Measurements from ENCODE around the gene SMG7. TPM values are rescaled to one million over a fixed set of nuclear protein-coding genes. Genes with fewer than 3 reads are reported as not detected.

SMG7 gene
- polyA plus RNA-seq, 4 donors = 18.4 to 49.3 (median 22.3) TPM

GRCh38 chr1:183490932-183491331 lies 18.6 kb downstream of the SMG7 start:
- H3K27me3 ChIP-seq (ENCODE audit: control insufficient read depth in 3 of 3, insufficient read depth in 3 of 3, low read length in 3 of 3) = no peaks in the 10 kb centered on the region
- H3K9me3 ChIP-seq (ENCODE audit: control insufficient read depth in 2 of 2, insufficient read depth in 1 of 2, low read depth in 1 of 2, low read length in 1 of 2) = no peaks in the 10 kb centered on the region
- WGBS, 3 donors = 90 to 97% (median 91%) methylated on average over 5 of the region's 5 CpGs
- no peak overlapping the region for H3K4me3 ChIP-seq (ENCODE audit: low read depth in 1 of 3, low read length in 3 of 3)
- H3K27ac ChIP-seq (ENCODE audit: low read depth in 1 of 3, low read length in 2 of 3) = no peak overlapping the region
- peaks cover 0 to 10% (median 2%) of the 10 kb centered on the region in 3 donors for H3K36me3 ChIP-seq (ENCODE audit: control insufficient read depth in 3 of 3, insufficient read depth in 2 of 3, low read depth in 1 of 3, low read length in 3 of 3)
- no peak for FAIRE-seq
- no peak for DNase-seq
- no peaks in the 10 kb centered on the region for H3K4me1 ChIP-seq (ENCODE audit: control insufficient read depth in 3 of 3, insufficient read depth in 2 of 3, low read depth in 1 of 3, low read length in 2 of 3)

- FAIRE-seq (no peak), DNase-seq (no peak)
- Histone ChIP-seq H3K27me3 (ENCODE audit: control insufficient read depth in 3 of 3, insufficient read depth in 3 of 3, low read length in 3 of 3) (no peaks in the 10 kb centered on the region), H3K4me3 (ENCODE audit: low read depth in 1 of 3, low read length in 3 of 3) (no peak overlapping the region), H3K9me3 (ENCODE audit: control insufficient read depth in 2 of 2, insufficient read depth in 1 of 2, low read depth in 1 of 2, low read length in 1 of 2) (no peaks in the 10 kb centered on the region), H3K4me1 (ENCODE audit: control insufficient read depth in 3 of 3, insufficient read depth in 2 of 3, low read depth in 1 of 3, low read length in 2 of 3) (peaks cover 0 to 2% (median 0%) of the 10 kb centered on the region in 3 donors), H3K27ac (ENCODE audit: low read depth in 1 of 3, low read length in 2 of 3) (no peak overlapping the region), H3K36me3 (ENCODE audit: control insufficient read depth in 3 of 3, insufficient read depth in 2 of 3, low read depth in 1 of 3, low read length in 3 of 3) (peaks cover 0 to 8% (median 2%) of the 10 kb centered on the region in 3 donors)
- 87 to 97% (median 89%) methylated on average over 12 of the region's 12 CpGs for WGBS, 3 donors
These were observed 21.4 kb downstream of the SMG7 start for GRCh38 chr1:183493540-183494245.

GRCh38 chr1:183495420-183495819 lies 23.1 kb downstream of the SMG7 start:
- H3K4me3 ChIP-seq (ENCODE audit: low read depth in 1 of 3, low read length in 3 of 3) = no peak overlapping the region
- no peaks in the 10 kb centered on the region for H3K9me3 ChIP-seq (ENCODE audit: control insufficient read depth in 2 of 2, insufficient read depth in 1 of 2, low read depth in 1 of 2, low read length in 1 of 2)
- FAIRE-seq = no peak
- H3K36me3 ChIP-seq (ENCODE audit: control insufficient read depth in 3 of 3, insufficient read depth in 2 of 3, low read depth in 1 of 3, low read length in 3 of 3) = peaks cover 0 to 8% (median 2%) of the 10 kb centered on the region in 3 donors
- H3K27ac ChIP-seq (ENCODE audit: low read depth in 1 of 3, low read length in 2 of 3) = no peak overlapping the region
- no peak for DNase-seq
- WGBS, 3 donors = 89 to 97% (median 96%) methylated on average over 11 of the region's 11 CpGs
- H3K27me3 ChIP-seq (ENCODE audit: control insufficient read depth in 3 of 3, insufficient read depth in 3 of 3, low read length in 3 of 3) = no peaks in the 10 kb centered on the region
- peaks cover 0 to 2% (median 0%) of the 10 kb centered on the region in 3 donors for H3K4me1 ChIP-seq (ENCODE audit: control insufficient read depth in 3 of 3, insufficient read depth in 2 of 3, low read depth in 1 of 3, low read length in 2 of 3)

- H3K27ac ChIP-seq (ENCODE audit: low read depth in 1 of 3, low read length in 2 of 3) = no peak overlapping the region
- no peaks in the 10 kb centered on the region for H3K27me3 ChIP-seq (ENCODE audit: control insufficient read depth in 3 of 3, insufficient read depth in 3 of 3, low read length in 3 of 3)
- peaks cover 0 to 6% (median 0%) of the 10 kb centered on the region in 3 donors for H3K36me3 ChIP-seq (ENCODE audit: control insufficient read depth in 3 of 3, insufficient read depth in 2 of 3, low read depth in 1 of 3, low read length in 3 of 3)
- no peaks in the 10 kb centered on the region for H3K9me3 ChIP-seq (ENCODE audit: control insufficient read depth in 2 of 2, insufficient read depth in 1 of 2, low read depth in 1 of 2, low read length in 1 of 2)
- peaks cover 0 to 2% (median 0%) of the 10 kb centered on the region in 3 donors for H3K4me1 ChIP-seq (ENCODE audit: control insufficient read depth in 3 of 3, insufficient read depth in 2 of 3, low read depth in 1 of 3, low read length in 2 of 3)
- FAIRE-seq (no peak), DNase-seq (no peak)
- H3K4me3 ChIP-seq (ENCODE audit: low read depth in 1 of 3, low read length in 3 of 3) = no peak overlapping the region
- WGBS, 3 donors = 96 to 99% (median 98%) methylated on average over 2 of the region's 2 CpGs
These were observed 24.9 kb downstream of the SMG7 start for GRCh38 chr1:183497218-183497617.

- WGBS, 3 donors = 79 to 89% (median 80%) methylated on average over 6 of the region's 6 CpGs
- H3K9me3 ChIP-seq (ENCODE audit: control insufficient read depth in 2 of 2, insufficient read depth in 1 of 2, low read depth in 1 of 2, low read length in 1 of 2) = no peaks in the 10 kb centered on the region
- FAIRE-seq = no peak
- H3K4me1 ChIP-seq (ENCODE audit: control insufficient read depth in 3 of 3, insufficient read depth in 2 of 3, low read depth in 1 of 3, low read length in 2 of 3) = peaks cover 0 to 4% (median 0%) of the 10 kb centered on the region in 3 donors
- no peak for DNase-seq
- H3K36me3 ChIP-seq (ENCODE audit: control insufficient read depth in 3 of 3, insufficient read depth in 2 of 3, low read depth in 1 of 3, low read length in 3 of 3) = peaks cover 0 to 5% (median 0%) of the 10 kb centered on the region in 3 donors
- H3K27me3 ChIP-seq (ENCODE audit: control insufficient read depth in 3 of 3, insufficient read depth in 3 of 3, low read length in 3 of 3) = no peaks in the 10 kb centered on the region
- H3K27ac ChIP-seq (ENCODE audit: low read depth in 1 of 3, low read length in 2 of 3) = no peak overlapping the region
- no peak overlapping the region for H3K4me3 ChIP-seq (ENCODE audit: low read depth in 1 of 3, low read length in 3 of 3)
These were observed 26.2 kb downstream of the SMG7 start for GRCh38 chr1:183498342-183498991.

GRCh38 chr1:183505454-183506089 lies 33.3 kb downstream of the SMG7 start:
- H3K27me3 ChIP-seq (ENCODE audit: control insufficient read depth in 3 of 3, insufficient read depth in 3 of 3, low read length in 3 of 3) = no peaks in the 10 kb centered on the region
- H3K4me1 ChIP-seq (ENCODE audit: control insufficient read depth in 3 of 3, insufficient read depth in 2 of 3, low read depth in 1 of 3, low read length in 2 of 3) = peaks cover 0 to 3% (median 0%) of the 10 kb centered on the region in 3 donors
- no peak for DNase-seq
- no peak overlapping the region for H3K27ac ChIP-seq (ENCODE audit: low read depth in 1 of 3, low read length in 2 of 3)
- no peak for FAIRE-seq
- no peak overlapping the region for H3K4me3 ChIP-seq (ENCODE audit: low read depth in 1 of 3, low read length in 3 of 3)
- H3K36me3 ChIP-seq (ENCODE audit: control insufficient read depth in 3 of 3, insufficient read depth in 2 of 3, low read depth in 1 of 3, low read length in 3 of 3) = peaks cover 0 to 3% (median 0%) of the 10 kb centered on the region in 3 donors
- H3K9me3 ChIP-seq (ENCODE audit: control insufficient read depth in 2 of 2, insufficient read depth in 1 of 2, low read depth in 1 of 2, low read length in 1 of 2) = no peaks in the 10 kb centered on the region
- WGBS, 3 donors = 84 to 92% (median 85%) methylated on average over 5 of the region's 5 CpGs

GRCh38 chr1:183506561-183506960 lies 34.3 kb downstream of the SMG7 start:
- Histone ChIP-seq H3K27me3 (ENCODE audit: control insufficient read depth in 3 of 3, insufficient read depth in 3 of 3, low read length in 3 of 3) (no peaks in the 10 kb centered on the region), H3K9me3 (ENCODE audit: control insufficient read depth in 2 of 2, insufficient read depth in 1 of 2, low read depth in 1 of 2, low read length in 1 of 2) (no peaks in the 10 kb centered on the region), H3K4me1 (ENCODE audit: control insufficient read depth in 3 of 3, insufficient read depth in 2 of 3, low read depth in 1 of 3, low read length in 2 of 3) (peaks cover 0 to 3% (median 0%) of the 10 kb centered on the region in 3 donors), H3K36me3 (ENCODE audit: control insufficient read depth in 3 of 3, insufficient read depth in 2 of 3, low read depth in 1 of 3, low read length in 3 of 3) (peaks cover 0 to 3% (median 0%) of the 10 kb centered on the region in 3 donors), H3K4me3 (ENCODE audit: low read depth in 1 of 3, low read length in 3 of 3) (no peak overlapping the region), H3K27ac (ENCODE audit: low read depth in 1 of 3, low read length in 2 of 3) (no peak overlapping the region)
- FAIRE-seq (no peak), DNase-seq (no peak)
- WGBS, 3 donors = 84 to 96% (median 93%) methylated on average over 4 of the region's 4 CpGs

GRCh38 chr1:183508694-183509093 lies 36.4 kb downstream of the SMG7 start:
- 88 to 95% (median 94%) methylated on average over 1 of the region's 1 CpG for WGBS, 3 donors
- Histone ChIP-seq H3K4me3 (ENCODE audit: low read depth in 1 of 3, low read length in 3 of 3) (no peak overlapping the region), H3K27me3 (ENCODE audit: control insufficient read depth in 3 of 3, insufficient read depth in 3 of 3, low read length in 3 of 3) (no peaks in the 10 kb centered on the region), H3K9me3 (ENCODE audit: control insufficient read depth in 2 of 2, insufficient read depth in 1 of 2, low read depth in 1 of 2, low read length in 1 of 2) (no peaks in the 10 kb centered on the region), H3K27ac (ENCODE audit: low read depth in 1 of 3, low read length in 2 of 3) (no peak overlapping the region), H3K4me1 (ENCODE audit: control insufficient read depth in 3 of 3, insufficient read depth in 2 of 3, low read depth in 1 of 3, low read length in 2 of 3) (no peaks in the 10 kb centered on the region), H3K36me3 (ENCODE audit: control insufficient read depth in 3 of 3, insufficient read depth in 2 of 3, low read depth in 1 of 3, low read length in 3 of 3) (peaks cover 0 to 7% (median 0%) of the 10 kb centered on the region in 3 donors)
- FAIRE-seq (no peak), DNase-seq (no peak)
